ENCODE data around the gene NAALADL2.

GRCh38 chr3:174936590-174936989 lies 77.5 kb downstream of the NAALADL2 start:
- TF ChIP-seq CTCF (IDR thresholded peaks at IDR 0.05) (no peak), POLR2AphosphoS5 (IDR thresholded peaks at IDR 0.05; ENCODE audit: low read depth, low read length) (no peak), REST (IDR thresholded peaks at IDR 0.05; ENCODE audit: insufficient read depth in 1 of 2, low read depth in 2 of 2, low read length in 1 of 2) (no peak), SIN3A (IDR thresholded peaks at IDR 0.05; ENCODE audit: borderline replicate concordance, insufficient read depth, low read depth, low read length) (no peak), TCF7L2 (IDR thresholded peaks at IDR 0.05; ENCODE audit: low read depth, low read length) (no peak)
